Ovary (tissue), 9 donors: ENCODE results near the gene ADGRE1. TPM values are rescaled to one million over a fixed set of nuclear protein-coding genes. Genes with fewer than 3 reads are reported as not detected.

Experiments
- DNase-seq, 5 donors: peaks; one replicate each; pipeline ENCODE4 v3.0.0-alpha.2; 2019 to 2020
- H3K27ac ChIP-seq, 2 donors: fragments of 200-600 bp; one replicate each; pipeline versions ENCODE4 v1.5.1 to v1.8.0; 2019 to 2022
- H3K27me3 ChIP-seq: fragments of 200-600 bp; one replicate; pipeline ENCODE4 v1.8.0; 2022
- H3K36me3 ChIP-seq: fragments of 200-600 bp; sonication (generic); one replicate; pipeline ENCODE4 v1.5.1; 2019
- H3K4me1 ChIP-seq: one replicate; pipeline ENCODE4 v1.8.1; 2013; ENCODE audit warnings: mild to moderate bottlenecking, moderate library complexity; ENCODE audit not compliant: insufficient read depth
- H3K4me3 ChIP-seq: fragments of 200-600 bp; sonication (generic); one replicate; pipeline ENCODE4 v1.5.1; 2017
- H3K9me3 ChIP-seq, 2 donors: fragments of 200-600 bp in 1 of 2; sonication (generic) in 1 of 2; one replicate each; pipeline versions ENCODE4 v1.5.1 to v1.8.1; 2013 to 2019; ENCODE audit warnings: mild to moderate bottlenecking in 1 of 2, moderate library complexity in 1 of 2
- EP300 ChIP-seq: sonication (generic); formaldehyde crosslinking; IDR thresholded peaks from one replicate; pipeline ENCODE4 v1.6.1; 2017; ENCODE audit warnings: antibody characterized with exemption
- POLR2A ChIP-seq: fragments of 450-650 bp; IDR thresholded peaks from one replicate; pipeline ENCODE4 v1.6.1; 2017; ENCODE audit warnings: antibody characterized with exemption, mild to moderate bottlenecking, moderate library complexity
- WGBS, 3 donors: extraction: QIAGEN DNeasy Blood & Tissue Kit in 1 of 3; methylation state at CpG; one replicate each; pipeline versions ENCODE4 v1.1.5 to v1.1.7; 2013 to 2017; 5-methylcytosine and 5-hydroxymethylcytosine counted together
- intact Hi-C, 4 donors: fragments of 100-400 bp; cut with DNase I; formaldehyde crosslinking; loops; one replicate each; pipeline versions ENCODE4 v1.11.0 to v1.15.1; 2022 to 2023
- polyA plus RNA-seq, 2 donors: library from polyadenylated mRNA; stranded (reverse); fragments of 200-250 nt in 1 of 2; fragments of 350-450 nt in 1 of 2; fragmentation: Illumina TruSeq in 1 of 2; extraction: RNeasy Lipid Tissue Mini Kit (QIAGEN cat#74804) in 1 of 2; gene quantifications; one replicate each; pipeline ENCODE4 v1.2.3, GENCODE V29; 2013 to 2014
- total RNA-seq, 7 donors: library from RNA; depleted of rRNA in 2 of 7; stranded (reverse); fragments of >200 nt in 2 of 7; fragmentation: NEBNext Ultra II Directional in 3 of 7; extraction: Animal tissue kit (Norgen Biotek cat#: 25700) in 3 of 7; gene quantifications; one replicate each; pipeline versions ENCODE4 v1.1.0 to v1.2.4, GENCODE V29; 2016 to 2023
- TF ChIP-seq, protein P1 (sequence below), 3 donors: fragments of 450-650 bp in 2 of 3; fragments of 200-600 bp in 1 of 3; IDR thresholded peaks; one replicate each; pipeline versions ENCODE4 v1.5.1 to v1.8.0; 2016 to 2022; ENCODE audit warnings: antibody characterized with exemption in 3 of 3, mild to moderate bottlenecking in 1 of 3
- donor health status: DM: no; HTN: no; CAD: no; lungs with moderate emphysema.
- donor health status: DM: no; HTN: no; CAD: no.
- donor health status: Bipolar disorder and iron deficiency.
- donor health status: DM: yes; HTN: yes; CAD: no.
- donor health status: DM: no; HTN: no; CAD: no.
- donor health status: DM: yes; HTN: yes; CAD: no.

ADGRE1 gene
- total and polyA plus RNA-seq, 9 donors: 0.05 to 0.80 (median 0.23) TPM; not detected in 1

DNA sequence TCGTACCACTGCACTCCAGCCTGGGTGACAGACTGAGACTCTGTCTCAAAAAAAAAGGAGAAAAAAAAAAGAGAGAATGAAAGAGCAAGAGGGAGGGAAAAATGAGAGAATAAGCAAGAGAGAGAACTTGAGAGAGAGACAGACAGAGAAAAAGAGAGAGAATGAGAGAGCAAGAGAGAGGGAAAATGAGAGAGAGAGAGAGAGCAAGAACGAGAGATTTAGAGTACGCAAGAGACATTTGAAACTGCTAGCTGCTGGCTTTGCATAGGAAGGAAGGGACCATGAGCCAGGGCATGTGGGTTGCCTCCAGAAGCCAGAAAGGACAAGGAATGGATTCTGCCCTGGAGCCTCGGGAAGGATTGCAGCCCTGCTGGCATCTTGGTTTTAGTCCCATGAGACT lies 9.6 kb upstream of the ADGRE1 start:
- H3K27ac ChIP-seq: no peak overlapping the region
- WGBS, 3 donors: 76 to 85% (median 81%) methylated on average over 4 of the region's 4 CpGs
- H3K4me1 ChIP-seq: no peaks in the 10 kb centered on the region
- DNase-seq: no peak
- peaks cover 0 to 3% of the 10 kb centered on the region in 2 donors for H3K9me3 ChIP-seq
- intact Hi-C loops: no loop called here
- TF ChIP-seq POLR2A: no peak
- TF ChIP-seq, protein P1, sequence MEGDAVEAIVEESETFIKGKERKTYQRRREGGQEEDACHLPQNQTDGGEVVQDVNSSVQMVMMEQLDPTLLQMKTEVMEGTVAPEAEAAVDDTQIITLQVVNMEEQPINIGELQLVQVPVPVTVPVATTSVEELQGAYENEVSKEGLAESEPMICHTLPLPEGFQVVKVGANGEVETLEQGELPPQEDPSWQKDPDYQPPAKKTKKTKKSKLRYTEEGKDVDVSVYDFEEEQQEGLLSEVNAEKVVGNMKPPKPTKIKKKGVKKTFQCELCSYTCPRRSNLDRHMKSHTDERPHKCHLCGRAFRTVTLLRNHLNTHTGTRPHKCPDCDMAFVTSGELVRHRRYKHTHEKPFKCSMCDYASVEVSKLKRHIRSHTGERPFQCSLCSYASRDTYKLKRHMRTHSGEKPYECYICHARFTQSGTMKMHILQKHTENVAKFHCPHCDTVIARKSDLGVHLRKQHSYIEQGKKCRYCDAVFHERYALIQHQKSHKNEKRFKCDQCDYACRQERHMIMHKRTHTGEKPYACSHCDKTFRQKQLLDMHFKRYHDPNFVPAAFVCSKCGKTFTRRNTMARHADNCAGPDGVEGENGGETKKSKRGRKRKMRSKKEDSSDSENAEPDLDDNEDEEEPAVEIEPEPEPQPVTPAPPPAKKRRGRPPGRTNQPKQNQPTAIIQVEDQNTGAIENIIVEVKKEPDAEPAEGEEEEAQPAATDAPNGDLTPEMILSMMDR (IDR thresholded peaks at IDR 0.05): no peak
- no peak for TF ChIP-seq EP300
- H3K4me3 ChIP-seq: no peak overlapping the region
- H3K36me3 ChIP-seq: no peaks in the 10 kb centered on the region
- H3K27me3 ChIP-seq: no peaks in the 10 kb centered on the region

DNA sequence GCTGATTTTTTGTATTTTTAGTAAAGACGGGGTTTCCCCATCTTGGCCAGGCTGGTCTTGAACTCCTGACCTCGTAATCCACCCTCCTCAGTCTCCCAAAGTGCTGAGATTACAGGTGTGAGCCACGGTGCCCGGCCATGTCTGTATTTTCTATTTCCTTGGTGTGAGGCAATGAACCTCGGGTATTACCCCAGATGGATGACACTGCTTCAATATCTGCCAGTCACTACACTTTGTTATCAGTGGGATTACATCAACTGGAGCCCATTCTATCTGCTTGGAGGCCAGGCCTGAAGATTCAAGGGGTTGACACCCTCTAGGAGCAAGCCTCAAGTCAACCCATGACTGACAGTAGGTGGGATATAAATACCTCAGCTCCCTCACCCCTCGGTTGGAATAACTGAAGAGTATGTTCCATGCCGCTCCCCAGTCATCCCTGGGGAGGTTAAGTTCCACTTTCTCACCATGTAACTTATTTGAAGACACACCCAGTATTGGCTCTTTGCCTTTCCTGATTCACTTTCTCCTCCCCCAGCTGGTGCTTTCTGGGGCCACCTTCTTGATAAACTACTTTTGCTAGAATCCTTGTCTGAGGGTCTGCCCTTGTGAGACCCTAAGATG lies 992 bp upstream of the ADGRE1 start:
- H3K4me3 ChIP-seq: no peak overlapping the region
- intact Hi-C loops: no loop called here
- no peak for DNase-seq
- no peaks in the 10 kb centered on the region for H3K36me3 ChIP-seq
- no peak for TF ChIP-seq EP300
- TF ChIP-seq POLR2A: no peak
- TF ChIP-seq, protein P1 (IDR thresholded peaks at IDR 0.05): no peak
- H3K9me3 ChIP-seq: peaks cover 0 to 5% of the 10 kb centered on the region in 2 donors
- no peaks in the 10 kb centered on the region for H3K27me3 ChIP-seq
- 60 to 77% (median 68%) methylated on average over 7 of the region's 7 CpGs for WGBS, 3 donors
- no peaks in the 10 kb centered on the region for H3K4me1 ChIP-seq
- no peak overlapping the region for H3K27ac ChIP-seq

DNA sequence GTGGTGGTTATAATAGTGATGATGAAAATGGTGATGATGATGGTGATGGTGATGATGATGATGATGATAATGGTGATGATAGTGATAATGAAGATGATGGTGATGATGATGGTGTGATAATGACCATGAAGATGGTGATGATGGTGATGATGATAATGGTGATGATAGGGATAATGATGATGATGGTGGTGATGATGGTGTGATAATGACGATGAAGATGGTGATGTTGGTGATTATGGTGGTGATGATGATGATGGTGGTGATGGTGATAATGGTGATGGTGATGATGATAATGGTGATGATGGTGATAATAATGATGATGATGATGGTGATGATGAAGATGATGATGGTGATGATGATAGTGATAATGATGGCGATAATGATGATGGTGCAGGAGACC lies 1.6 kb downstream of the ADGRE1 start:
- Histone ChIP-seq H3K36me3 (no peaks in the 10 kb centered on the region), H3K27ac (no peak overlapping the region), H3K4me1 (no peaks in the 10 kb centered on the region), H3K9me3 (peaks cover 0 to 5% of the 10 kb centered on the region in 2 donors), H3K4me3 (no peak overlapping the region), H3K27me3 (no peaks in the 10 kb centered on the region)
- no peak for DNase-seq
- TF ChIP-seq EP300 (no peak), POLR2A (no peak)
- TF ChIP-seq, protein P1 (IDR thresholded peaks at IDR 0.05): no peak
- WGBS, 3 donors: 90 to 98% (median 93%) methylated on average over 2 of the region's 2 CpGs
- intact Hi-C loops: no loop called here

GRCh38 chr19:6890401-6890913 lies 3.1 kb downstream of the ADGRE1 start:
- no peak overlapping the region for H3K4me3 ChIP-seq
- TF ChIP-seq, protein P1 (IDR thresholded peaks at IDR 0.05): no peak
- no peak for TF ChIP-seq EP300
- TF ChIP-seq POLR2A: no peak
- H3K27me3 ChIP-seq: no peaks in the 10 kb centered on the region
- no peak overlapping the region for H3K27ac ChIP-seq
- peaks cover 0 to 9% of the 10 kb centered on the region in 2 donors for H3K9me3 ChIP-seq
- WGBS, 3 donors: 47 to 52% (median 48%) methylated on average over 3 of the region's 3 CpGs
- intact Hi-C loops: no loop called here
- no peaks in the 10 kb centered on the region for H3K4me1 ChIP-seq
- no peaks in the 10 kb centered on the region for H3K36me3 ChIP-seq
- no peak for DNase-seq
